ENCODE data around the gene B4GALT2.

B4GALT2 gene

GRCh38 chr1:44012941-44013609 lies 34.1 kb downstream of the B4GALT2 start:
- no peak for DNase-seq

- no peak for DNase-seq
These were observed 34.9 kb downstream of the B4GALT2 start for GRCh38 chr1:44013949-44014348.

GRCh38 chr1:44014365-44015104 lies 35.5 kb downstream of the B4GALT2 start:
- DNase-seq, result no peak

GRCh38 chr1:44015206-44015605 lies 36.2 kb downstream of the B4GALT2 start:
- DNase-seq, result no peak

- DNase-seq, result no peak
These were observed 37.3 kb downstream of the B4GALT2 start for GRCh38 chr1:44016041-44016889.

- DNase-seq, result no peak
These were observed 37.9 kb downstream of the B4GALT2 start for GRCh38 chr1:44016890-44017400.

GRCh38 chr1:44019466-44019948 lies 40.5 kb downstream of the B4GALT2 start:
- DNase-seq, result no peak

- no peak for DNase-seq
These were observed 41.5 kb downstream of the B4GALT2 start for GRCh38 chr1:44020464-44020863.

GRCh38 chr1:44021156-44021555 lies 42.1 kb downstream of the B4GALT2 start:
- no peak for DNase-seq

GRCh38 chr1:44021581-44022321 lies 42.7 kb downstream of the B4GALT2 start:
- DNase-seq, result no peak

GRCh38 chr1:44024031-44024902 lies 45.3 kb downstream of the B4GALT2 start:
- no peak for DNase-seq

GRCh38 chr1:44024903-44025525 lies 46.0 kb downstream of the B4GALT2 start:
- no peak for DNase-seq

- no peak for DNase-seq
These were observed 46.8 kb downstream of the B4GALT2 start for GRCh38 chr1:44025816-44026215.

- no peak for DNase-seq
These were observed 48.3 kb downstream of the B4GALT2 start for GRCh38 chr1:44027320-44027719.

GRCh38 chr1:44029260-44029910 lies 50.4 kb downstream of the B4GALT2 start:
- no peak for DNase-seq

GRCh38 chr1:44029911-44030604 lies 51.0 kb downstream of the B4GALT2 start:
- peak; percentile 83 to 88 for DNase-seq

GRCh38 chr1:44030605-44031251 lies 51.7 kb downstream of the B4GALT2 start:
- DNase-seq, result peak; percentile 28 to 62

- no peak for DNase-seq
These were observed 52.5 kb downstream of the B4GALT2 start, which contains the start of gene SLC6A9 for GRCh38 chr1:44031252-44032169. SLC6A9 (minus strand) TSS chr1:44031462; CDS start chr1:44024277, 7,185 bp downstream.
